ACHN (cell line): ENCODE results near the gene NTRK3.

Source experiments
- DNase-seq: peaks from one replicate; pipeline ENCODE4 v3.0.0-alpha.2; 2015
- in situ Hi-C: cut with HindIII; loops from 2 replicates; pipeline ENCODE4 v1.10.0; 2017; ENCODE audit warnings: low sequenced_read_pairs, low pct_ligation_motif_present, low pct_unique_long_range_greater_than_20kb

The NTRK3 gene

DNA sequence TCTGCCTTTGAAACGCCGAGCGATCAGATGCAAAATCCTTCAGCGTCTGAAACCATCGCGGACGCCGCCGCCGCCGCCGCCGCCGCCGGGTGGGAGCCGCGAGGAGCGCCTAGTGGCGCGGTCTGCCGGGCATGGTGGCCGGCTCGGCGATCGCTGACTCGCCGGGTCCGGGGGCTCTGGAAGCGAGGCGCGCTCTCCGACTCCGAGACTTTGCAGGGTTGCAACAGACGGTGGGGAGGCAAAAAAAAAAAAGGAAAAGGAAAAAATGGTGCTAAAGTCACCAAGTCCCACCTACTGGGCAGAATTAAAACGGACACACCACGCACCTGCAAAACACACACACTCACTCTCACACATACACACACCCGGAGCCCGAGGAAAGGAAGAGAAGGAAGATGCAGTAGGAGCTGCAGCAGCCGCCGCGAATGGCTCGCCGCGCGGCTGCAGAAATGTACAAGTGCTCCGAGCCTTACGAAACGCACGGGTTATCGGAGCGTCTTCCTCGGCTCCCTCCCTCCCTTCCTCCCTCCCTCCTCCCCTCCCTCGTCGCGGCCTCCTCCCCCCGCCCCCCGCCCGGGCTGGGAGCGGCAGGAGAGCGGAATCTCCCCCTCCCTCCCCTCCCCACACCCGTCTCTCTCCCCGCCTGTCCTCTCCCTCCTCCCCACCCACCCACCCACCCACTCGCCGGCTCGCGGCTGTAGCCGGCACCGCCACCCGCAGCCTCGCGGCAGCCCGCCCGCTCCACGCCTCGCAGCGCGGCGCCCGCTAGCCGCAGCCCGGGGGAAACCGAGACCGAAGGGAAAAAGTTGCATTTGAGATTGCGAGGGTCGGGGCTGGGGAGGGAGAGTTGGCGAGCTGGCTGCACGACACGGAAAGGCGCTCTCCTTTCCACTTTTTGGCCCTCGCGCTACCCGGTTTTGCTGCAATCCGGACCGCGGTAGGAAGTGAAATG is at the start of gene NTRK3:
NTRK3 (minus strand) TSS at position 461 of the 952 bp plus-strand sequence. CDS start 586 bp downstream, outside the sequence.
- peak; percentile 5 for DNase-seq
- in situ Hi-C loops: no loop called here

DNA sequence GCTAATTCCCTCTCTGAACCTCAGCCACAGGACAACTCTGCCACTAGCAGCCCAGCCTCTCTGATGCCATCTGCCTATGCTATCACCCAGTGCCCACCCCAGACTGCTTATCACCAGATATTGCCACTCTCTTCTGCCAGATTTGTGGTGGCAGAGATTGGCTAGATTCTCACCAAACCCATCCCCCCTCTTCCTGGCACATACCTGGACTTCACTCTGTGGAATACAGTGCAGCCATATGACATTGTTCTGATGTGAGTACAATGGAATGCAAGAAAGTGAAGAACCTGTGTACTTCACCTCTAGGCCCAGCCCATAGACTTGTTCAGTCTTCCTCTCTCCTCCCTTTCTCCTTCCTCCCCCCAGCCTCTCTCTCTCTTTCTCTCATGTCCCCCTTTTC is 46.9 kb upstream of the NTRK3 start:
- in situ Hi-C loops: no loop called here
- DNase-seq: no peak

DNA sequence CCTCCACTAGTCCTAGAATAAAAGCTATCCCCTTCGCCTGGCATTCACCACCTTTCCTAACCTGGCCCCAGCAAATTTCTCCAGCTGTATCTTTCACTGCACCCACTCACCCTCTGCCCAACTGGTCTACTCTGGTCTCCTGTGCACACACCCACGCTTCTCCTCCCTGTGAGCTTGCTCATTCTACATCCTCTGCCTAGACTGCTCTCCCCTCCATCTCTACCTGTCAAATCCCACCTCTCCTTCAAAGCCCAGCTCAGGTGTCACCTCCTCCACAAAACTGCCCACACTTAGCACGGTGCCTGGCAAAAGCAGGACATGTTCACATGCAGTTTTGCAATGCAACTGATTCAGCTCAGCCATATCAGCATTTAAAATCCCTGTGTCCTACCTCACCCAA is 45.8 kb upstream of the NTRK3 start:
- in situ Hi-C loops: no loop called here
- DNase-seq: no peak

DNA sequence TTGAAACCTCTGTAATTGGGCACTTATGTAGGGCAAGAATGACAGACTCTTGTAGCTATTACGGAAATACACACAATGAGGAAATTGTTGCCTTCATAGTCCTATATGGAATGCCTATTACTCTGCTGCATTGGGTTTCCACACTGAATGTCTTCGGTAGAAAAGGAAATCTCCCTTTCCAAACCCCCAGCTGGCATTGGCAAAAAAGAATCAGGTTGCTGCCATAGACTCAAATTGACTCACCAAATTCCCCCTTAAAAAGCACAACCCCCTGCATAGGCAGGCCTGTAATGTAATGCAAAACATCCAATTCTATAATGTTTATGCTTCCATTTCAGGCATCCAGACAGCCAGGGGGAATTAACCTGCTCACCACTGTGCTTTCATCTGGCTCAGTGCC is 44.8 kb upstream of the NTRK3 start:
- in situ Hi-C loops: no loop called here
- no peak for DNase-seq

DNA sequence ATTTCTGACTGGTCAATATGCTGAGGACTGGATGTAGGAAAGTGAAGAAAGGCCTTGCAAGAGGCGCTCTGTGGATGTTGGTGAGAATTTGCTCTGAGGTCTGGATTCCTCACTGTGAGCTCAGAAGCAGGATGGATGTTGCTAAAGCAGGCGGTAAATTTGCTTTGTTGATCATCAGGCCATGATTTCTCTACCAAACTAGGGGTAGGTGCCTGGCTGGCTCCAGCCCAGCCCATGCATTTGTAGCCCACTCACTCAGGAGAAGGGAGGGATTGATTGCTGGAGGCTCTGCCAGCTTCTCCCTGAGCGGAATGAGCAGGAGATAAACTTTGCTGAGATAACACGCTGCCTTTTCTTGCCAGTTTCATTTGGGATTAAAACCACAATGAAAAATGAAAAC is 44.3 kb upstream of the NTRK3 start:
- in situ Hi-C loops: no loop called here
- no peak for DNase-seq

DNA sequence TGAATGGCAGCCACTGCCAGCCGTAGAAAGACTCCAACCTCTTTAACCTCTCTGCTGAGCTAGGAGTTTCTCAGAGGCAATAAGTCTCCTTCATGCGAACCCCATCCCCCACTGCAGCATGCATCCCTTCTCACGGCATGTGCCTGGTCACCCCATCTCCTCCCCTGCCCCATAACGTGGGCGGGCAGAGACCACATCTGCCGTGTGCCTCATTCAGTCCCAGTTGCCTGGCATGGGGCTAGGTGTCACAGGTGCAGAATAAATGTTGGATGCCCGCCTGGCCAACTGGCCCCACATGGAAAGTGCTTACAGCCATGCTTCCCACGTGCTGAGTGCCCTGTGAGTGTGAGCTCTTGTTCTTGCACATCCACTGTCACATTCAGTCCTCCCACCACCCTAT is 43.5 kb upstream of the NTRK3 start:
- in situ Hi-C loops: no loop called here
- DNase-seq: no peak

DNA sequence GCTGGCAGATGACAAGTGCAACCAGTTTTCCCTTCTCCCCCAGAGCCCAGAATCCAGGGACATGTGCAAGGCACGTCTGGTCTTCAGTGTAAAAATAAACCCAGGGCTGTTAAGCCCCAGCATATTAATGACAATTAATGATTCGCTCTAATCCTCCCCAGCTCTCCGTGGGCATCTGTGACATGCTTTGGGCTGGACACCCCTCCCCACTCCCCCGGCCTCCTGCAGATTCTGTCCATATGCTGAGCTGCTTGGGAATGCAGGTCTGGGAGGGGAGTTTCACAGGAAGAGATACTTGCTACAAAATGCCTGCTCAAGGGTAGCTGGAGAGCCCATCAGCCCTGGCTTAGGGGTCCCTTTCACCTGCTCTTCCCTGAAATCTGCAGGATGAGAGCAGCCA is 43.0 kb upstream of the NTRK3 start:
- no peak for DNase-seq
- in situ Hi-C loops: no loop called here

DNA sequence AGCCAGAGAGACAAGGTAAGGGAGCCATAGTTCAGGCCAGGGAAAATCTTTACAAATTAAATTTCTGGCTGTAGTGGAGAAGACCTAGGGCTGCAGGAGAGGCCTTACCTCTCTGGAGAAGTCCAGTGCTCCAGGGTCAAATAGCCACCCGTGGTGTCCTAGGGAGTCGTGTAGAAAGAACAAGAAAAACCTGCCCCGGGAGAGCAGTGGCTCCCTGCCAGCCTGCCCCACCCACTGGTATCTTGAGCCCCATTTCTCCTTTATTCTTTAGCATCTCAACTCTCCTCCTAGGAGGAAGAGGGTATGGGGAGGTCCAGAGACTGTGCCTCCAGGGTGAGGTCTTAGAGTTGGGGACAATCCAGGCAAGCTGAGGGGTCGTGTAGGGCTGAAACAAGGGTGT is 32.1 kb upstream of the NTRK3 start:
- in situ Hi-C loops: no loop called here
- no peak for DNase-seq

DNA sequence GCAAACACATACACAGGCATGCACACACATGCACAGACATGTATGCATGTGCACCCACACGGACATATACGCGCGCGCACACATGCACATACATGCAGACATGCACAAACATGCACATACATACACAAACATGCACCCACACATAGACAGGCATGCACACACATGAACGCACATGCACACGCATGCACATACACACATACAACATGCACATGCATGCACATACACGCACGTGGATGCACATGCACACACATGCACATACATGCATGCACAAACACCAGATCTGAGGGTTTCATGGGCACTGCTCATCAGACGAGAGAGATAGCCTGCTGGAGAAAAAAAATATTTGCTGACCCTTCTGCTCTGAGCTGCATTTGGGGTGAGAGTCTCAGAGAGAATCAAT is 31.7 kb upstream of the NTRK3 start:
- in situ Hi-C loops: no loop called here
- DNase-seq: no peak

DNA sequence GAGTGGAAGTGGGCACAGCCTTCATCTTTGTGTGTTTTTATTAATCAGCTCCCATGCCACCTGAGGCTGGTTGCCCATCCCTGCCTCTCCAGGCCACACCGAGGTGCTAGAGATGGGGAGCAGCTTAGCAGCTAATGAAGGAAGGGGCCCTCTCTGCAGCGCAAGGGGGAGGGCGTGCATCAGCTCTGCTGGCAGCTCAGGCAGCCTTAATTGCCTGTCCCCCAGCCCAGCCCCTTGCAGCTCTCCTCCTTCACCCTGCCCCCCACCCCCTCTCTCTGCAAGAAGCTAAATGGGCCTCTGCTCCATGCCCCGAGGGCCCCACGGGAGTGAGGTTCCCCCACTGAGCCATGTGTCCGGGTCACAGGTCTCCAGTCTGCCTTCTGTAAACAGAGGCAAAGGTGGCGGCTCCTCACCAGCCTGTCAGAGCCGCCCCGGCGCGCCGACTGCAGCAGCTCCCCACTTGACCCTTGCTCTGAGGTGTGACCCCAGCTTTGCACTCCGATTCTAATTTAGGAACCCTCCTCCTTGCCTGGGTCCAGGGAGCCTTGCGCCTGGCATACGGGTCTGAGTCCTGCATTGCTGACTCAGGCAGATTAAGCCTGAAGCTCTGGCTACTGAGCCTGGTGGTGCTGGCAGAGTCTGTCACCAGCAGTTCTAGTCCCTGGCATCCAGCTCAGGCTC is 27.9 kb upstream of the NTRK3 start:
- DNase-seq: no peak
- in situ Hi-C loops: no loop called here

DNA sequence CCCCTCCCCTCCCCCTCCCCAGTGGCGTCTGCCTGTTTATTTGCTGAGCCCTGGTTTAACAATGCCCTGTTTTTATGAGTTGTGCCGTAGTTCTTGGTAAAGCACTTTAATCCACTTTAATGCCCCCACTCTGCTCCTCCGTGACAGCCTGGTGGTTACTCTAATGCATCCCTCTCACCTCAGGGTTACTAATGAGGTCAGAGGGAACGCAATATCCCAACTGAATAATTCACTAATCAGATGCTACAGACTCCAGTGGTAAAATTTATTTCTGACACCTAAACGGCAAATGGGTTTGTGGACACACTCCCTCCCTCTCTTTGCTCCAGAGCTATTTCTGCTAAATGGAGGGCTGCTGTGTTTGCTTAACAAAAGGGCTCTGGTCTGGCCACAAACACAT is 26.1 kb upstream of the NTRK3 start:
- in situ Hi-C loops: no loop called here
- DNase-seq: no peak

DNA sequence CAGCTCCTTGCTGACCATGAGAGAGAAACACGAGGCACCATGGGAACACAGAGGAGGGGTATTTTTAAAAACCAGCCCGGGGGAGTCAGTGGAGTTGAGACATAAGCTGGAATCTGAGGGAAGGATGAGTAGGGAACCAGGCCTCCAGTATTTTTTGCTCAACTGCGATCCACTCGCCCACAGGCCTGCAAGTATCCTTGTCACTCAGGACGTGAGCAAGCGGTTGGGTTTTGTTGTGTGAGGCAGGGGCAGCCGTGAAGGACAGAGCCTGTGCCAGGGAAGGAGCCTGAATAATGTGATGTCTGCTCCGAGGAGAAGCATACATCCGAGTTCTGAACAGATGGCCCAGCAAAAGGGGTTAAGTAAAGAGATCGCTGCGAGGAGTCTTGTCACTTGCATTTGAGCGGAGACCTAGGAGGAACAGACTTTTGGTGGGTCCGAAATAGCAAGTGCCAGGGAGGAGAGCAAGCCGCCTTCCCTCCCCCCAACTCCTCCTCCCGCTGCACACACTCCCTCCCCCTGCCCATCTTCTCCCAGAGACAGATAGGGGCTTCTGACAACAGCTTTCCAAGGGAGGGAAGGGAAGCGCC is 20.4 kb upstream of the NTRK3 start:
- in situ Hi-C loops: no loop called here
- DNase-seq: no peak

DNA sequence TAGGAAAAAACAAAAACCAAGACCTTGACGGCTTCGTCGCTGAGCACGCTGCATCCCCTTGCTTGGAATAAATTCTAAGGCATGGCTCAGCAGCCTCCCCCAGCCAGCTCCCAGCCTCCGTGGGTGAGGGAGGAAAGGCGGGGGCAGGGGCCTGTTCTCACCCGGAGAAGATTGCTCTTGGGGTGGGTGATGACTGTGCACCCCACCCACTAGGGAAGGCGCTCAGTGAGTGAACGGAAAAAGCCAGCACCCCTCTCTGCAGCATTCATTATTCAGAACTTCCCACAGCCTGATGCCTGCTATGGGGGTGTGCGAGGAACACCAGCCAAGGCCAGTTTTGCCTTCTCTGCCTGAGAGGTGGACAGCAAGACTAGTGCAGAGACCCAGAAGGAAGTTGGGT is 19.3 kb upstream of the NTRK3 start:
- no peak for DNase-seq
- in situ Hi-C loops: no loop called here

DNA sequence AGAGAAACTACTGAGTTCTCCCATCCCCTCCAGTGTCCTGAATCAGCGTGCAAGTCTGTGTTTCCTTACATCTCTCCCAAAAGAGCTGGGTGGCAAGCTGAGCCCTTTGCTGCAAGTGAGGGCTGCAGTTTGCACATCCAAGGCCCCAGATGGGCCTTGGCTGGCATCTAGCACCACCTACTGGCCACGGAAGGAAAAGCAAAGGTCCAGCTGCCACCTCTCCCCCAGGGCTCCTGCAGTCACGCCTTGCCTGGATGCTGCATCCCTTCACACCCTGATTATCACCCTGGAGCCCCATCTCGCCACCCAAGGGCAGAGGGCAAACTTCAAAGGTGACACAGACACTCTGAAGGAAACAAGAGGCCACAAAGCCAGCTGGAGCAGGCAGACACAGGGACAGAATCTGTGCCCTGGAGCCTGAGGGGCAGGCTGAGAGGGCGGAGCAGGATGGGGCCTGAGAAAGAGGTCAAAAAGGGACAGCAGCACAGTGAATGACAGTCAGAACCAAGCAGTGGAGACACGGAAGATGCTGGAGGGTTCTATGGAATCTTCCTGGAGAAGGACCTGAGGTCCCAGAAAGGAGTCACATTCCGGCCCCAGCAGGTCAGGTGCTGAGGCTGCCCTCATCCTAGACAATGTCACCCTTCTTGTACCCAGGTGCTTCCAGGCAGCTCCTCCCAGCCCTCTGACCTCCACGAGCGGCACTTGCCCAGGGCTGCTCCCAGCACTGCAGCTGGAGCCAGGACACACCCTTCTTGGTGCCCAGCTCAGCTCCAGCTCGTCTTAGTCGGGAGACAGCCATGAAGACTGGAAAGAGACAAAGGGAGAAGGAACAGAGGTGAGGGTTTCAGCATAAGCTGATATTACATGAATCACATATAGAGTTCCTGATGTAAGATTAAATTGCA is 18.3 kb upstream of the NTRK3 start:
- peak; percentile 47 for DNase-seq

DNA sequence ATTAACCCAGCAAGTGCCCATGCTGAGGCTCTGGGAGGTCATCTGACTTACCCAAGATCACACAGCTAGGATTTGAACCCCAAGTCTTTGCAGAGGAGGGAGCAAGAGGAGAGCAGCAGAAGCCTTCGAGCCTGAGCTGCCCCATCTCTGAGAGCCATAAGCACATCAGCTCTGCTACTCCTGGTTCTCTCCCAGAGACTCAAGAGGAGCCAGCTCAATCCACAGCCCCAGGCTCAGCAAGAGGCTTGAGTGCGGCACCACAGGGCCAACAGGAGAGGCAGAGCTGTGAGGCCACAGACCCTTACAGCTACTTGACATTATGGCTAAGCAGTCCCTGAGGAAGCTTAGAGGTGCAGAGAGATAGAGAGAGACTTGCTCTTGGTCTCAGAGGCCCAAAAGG is 15.9 kb upstream of the NTRK3 start:
- DNase-seq: no peak
- in situ Hi-C loops: no loop called here

More for the DNA sequence above, 18.3 kb upstream of the NTRK3 start:
- in situ Hi-C loops: no loop called here

DNA sequence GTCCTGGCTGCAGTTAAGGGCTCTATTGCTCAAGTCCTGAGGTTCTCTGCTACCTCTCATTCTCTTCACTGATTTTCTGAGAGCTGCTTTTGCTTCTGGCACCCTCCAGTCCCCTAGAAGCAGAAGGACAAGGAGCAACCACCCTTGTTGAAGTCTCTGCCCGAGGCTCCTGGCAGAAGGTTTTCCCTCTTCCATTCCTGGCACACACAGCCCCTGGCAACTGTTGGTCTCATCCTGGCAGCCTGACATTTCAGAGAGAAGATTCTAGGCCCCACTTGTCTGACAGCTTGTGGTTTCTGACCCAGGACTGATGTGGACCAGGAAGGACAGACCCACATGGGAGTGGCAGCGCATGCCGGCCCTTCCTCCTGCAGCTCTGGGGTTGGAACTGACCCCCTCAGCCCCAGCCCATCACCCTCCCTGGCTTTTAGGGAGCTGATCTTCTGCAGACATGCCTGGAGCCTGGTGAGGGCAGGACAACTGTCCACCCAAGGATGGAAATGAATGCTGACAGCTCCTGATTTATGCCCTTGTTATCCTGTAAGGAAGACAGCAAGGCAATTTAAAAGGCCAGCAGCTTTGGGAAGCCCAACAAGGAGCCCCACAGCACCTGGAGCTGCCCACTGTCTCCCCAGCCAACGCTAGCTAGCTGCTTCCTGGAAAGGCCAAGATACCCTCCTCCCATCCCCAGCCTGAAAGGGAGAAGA is 13.0 kb upstream of the NTRK3 start:
- DNase-seq: no peak
- in situ Hi-C loops: no loop called here

DNA sequence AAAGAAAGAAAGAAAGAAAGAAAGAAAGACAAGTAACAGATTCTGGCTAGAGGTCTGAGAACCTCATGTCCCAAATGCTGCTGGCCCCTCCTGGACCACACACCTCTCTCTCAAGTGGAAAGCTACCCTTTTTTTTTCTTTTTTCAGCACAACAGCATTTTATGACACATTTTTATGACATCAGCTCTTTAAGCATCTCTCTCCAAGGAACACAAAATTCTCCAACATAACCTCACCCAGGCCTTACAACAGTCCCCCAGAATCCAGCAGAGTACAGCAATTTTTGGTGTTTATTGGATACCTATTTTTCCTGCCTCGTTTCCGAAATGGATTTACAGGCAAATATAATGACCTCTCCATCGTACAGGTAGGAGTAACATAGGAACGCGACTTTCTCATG is 11.2 kb upstream of the NTRK3 start:
- no peak for DNase-seq
- in situ Hi-C loops: no loop called here

DNA sequence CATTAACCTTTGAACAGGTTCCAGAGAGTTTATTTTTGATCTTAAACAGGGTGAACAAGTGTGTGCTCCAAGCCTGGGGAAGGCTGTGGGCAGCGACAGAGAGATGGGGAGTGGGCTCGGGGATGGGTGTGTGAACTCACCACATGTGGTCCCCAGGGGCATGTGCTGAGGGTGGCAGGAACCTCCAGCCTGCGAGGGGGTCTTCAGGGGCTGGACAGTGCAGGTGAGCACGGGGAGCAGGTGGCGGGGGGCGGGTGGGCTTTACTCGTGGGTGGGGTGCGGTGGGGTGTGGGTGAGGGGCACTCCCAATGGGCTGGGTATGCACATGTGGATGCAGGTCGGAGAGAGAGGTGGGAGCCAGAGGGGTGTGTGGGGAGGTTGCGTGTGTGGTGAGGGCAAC is 9.6 kb upstream of the NTRK3 start:
- DNase-seq: no peak
- in situ Hi-C loops: no loop called here
